CD4-positive, alpha-beta T cell treated with Interleukin-6 for 4 hours (primary cell): ENCODE results near the gene CUL7.
A peak's percentile ranks its signal among the peaks of the same experiment; 100 is the strongest.
"Not testable (repeated sequence)": the region's sequence is repeated elsewhere in the genome, so short reads cannot be mapped to it uniquely, and the experiment has no call there.

Experiments
- DNase-seq: peaks from one replicate; pipeline ENCODE4 v3.0.0-alpha.2; 2020; ENCODE audit warnings: mixed read lengths

The CUL7 gene

GRCh38 chr6:43043310-43043709 lies 10.3 kb downstream of the CUL7 start:
- DNase-seq, result no peak

- not testable (repeated sequence) for DNase-seq
Observed at GRCh38 chr6:43041475-43041874, 12.2 kb downstream of the CUL7 start.

- DNase-seq, result no peak
Observed at GRCh38 chr6:43040542-43041257, 13.0 kb downstream of the CUL7 start.

- DNase-seq, result no peak
Observed at GRCh38 chr6:43038727-43039126, 14.9 kb downstream of the CUL7 start.

DNA sequence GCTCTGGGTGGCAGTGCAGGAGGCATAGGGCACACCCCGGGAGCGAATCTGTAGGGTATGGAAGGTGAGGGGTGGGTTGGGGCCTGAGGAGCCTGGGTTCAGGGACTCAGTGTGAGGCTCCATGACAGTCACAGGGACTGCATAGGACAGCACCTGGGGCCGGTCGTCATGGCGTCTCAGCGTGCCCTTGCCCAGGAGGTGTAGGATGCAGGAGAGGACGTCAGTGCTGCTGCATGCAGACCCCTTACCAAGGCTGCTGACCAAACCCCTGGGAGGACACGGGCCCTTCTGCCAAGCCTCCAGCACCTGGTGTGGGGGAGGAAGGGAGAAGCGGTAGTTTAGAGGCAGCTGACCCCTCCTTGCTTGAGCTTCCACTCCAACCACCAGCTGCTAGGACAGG lies 15.9 kb downstream of the CUL7 start:
- no peak for DNase-seq

- no peak for DNase-seq
Observed at GRCh38 chr6:43037197-43037596, 16.5 kb downstream of the CUL7 start.

DNA sequence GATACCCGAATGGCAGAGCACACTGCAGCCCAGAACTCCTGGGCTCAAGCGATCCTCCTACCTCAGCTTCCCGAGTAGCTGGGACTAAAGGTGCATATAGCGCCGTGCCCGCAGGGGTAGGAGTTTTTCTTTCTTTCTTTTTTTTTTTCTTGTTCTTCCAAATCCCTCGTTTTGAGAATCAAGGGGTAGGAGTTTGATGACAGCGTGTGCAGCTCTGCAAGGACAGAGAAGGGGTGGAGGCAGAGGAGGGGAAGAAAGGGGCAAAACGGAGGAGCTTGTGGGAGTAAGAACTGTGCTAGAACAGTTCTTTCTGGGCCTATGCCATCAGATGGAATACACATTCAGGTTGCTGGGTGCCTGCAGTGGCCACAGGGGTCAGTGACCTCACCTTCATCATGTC lies 16.9 kb downstream of the CUL7 start:
- DNase-seq, result no peak

DNA sequence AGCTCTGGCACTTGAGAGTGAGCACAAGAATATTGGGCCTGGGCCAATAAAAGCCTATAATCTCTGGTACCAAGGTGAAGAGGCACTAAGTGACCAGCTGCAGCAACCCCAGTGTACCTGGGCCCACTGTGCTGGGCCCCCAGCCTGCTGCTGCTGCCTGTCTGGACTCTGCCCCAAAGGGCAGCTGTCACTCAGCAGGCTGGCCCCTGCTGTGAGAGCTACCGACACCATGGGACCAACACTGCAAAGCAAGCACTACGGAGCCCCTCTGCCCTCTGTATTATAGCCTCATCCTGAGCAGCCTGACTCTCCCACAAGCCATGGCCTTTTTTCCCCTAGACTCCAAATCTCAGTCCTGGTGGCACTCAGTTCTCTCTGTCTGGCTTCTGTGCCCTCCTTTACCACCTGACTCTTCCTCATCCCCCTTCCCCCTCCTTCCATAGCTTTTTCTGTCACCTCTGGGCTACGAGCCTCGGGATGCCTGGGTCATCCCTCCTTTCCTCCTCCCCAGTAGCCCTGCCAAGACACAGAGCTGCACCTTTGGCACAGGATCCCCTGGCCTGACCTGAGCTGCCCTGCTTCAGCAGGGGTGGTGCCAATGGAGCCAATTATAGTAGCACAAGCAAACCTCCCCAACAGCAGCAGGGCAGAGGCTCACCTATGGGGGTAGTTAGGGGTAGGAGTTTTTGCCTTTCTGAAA lies 18.0 kb downstream of the CUL7 start:
- DNase-seq, result no peak

- no peak for DNase-seq
Observed at GRCh38 chr6:43034190-43034525, 19.5 kb downstream of the CUL7 start.

DNA sequence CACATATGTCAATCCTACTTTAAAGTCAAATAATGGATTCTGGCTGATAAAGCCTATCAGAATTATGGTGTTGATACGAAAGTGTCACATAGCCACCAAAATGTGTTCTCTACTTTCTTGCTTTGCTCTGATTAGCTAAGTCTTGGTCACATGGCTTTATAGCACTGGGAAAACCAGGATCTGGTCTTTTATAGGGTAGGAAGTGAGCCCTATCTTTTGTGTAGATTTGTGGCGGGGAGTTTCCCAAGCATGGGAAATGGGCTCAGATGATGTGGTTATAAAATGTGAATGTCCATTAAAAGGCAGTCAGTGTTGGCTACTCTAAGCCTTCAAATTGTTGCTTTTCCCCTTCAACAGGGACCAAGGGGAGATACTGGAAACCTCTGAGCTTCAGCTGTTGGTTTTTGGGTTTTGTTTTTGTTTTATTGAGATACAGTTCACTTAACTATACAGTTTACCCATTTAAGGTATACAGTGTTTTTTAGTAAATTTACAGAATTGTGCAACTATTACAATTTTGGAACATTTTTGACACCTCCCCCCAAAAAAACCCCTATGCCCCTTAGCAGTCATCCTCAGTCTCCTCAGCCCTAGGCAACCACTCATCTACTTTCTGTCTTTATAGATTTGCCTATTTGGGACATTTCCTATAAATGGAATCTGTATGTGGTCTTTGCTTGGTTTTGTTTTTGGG lies 20.0 kb downstream of the CUL7 start:
- no peak for DNase-seq

GRCh38 chr6:43032326-43032725 lies 21.3 kb downstream of the CUL7 start:
- DNase-seq, result no peak

- DNase-seq, result no peak
Observed at GRCh38 chr6:43029120-43029519, 24.5 kb downstream of the CUL7 start.

- no peak for DNase-seq
Observed at GRCh38 chr6:43026365-43026764, 27.3 kb downstream of the CUL7 start.

DNA sequence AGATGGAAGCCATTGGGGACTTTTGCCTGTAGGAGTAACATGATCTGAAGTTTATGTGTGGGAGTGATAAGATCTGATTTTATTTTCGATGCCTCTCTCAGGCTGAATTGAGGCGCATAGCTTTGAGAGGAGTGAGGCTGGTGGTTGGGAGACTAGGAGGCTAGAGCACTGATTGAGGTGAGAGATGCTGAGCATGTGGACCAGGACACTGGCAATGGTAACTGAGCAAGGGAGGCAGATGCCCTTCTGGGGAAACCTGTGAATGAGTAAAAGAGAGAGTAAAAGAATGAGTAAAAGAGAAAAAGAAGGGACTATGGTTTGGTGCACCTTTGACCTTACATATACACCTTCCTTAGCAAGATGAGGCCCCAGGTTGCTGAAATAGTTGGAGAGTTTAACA lies 29.2 kb downstream of the CUL7 start:
- DNase-seq, result no peak

DNA sequence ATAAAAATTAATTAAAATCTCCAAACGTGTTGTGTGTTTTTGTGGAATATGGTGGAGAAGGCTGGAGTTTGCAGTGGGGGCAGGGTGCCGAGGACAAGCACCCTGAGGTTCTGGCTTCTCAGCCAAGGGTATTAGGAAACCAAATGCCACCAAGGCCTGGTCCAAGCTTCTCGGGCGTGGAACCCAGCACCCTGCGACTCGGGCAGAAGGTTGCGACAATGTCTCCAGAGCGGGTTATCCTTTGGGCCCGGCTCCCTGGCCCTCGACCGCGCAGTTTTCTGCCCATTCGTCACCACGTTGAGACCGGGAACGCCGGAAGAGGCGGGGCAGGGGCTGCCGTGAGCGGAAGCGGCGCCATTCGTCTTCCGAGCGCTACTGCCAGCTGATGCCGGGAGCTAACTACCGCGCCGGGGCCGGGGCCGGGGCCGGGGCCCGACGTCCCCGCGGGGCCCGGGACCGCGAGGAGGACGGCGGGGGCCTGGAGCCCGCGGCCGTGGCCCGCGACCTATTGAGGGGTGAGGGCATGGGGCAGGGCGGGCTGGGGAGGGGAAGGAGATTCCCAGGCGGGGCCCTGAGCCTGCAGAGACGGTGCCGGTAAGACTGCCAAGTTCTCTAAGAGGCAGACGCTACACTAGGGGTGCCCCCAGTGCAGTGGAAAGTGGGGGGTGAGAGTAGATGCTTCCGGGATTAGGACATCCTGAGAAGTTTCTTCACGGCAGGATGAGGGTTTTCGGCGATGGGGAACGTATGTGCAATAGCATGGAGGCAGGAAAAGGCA lies 32.2 kb downstream of the CUL7 start, which contains the start of gene RRP36:
Gene RRP36, plus strand, starts transcription at position 354 of the 778 bp plus-strand sequence. Its CDS starts 32 bp downstream, at position 386.
- peak; percentile 80 for DNase-seq

GRCh38 chr6:43020847-43021246 lies 32.8 kb downstream of the CUL7 start:
- no peak for DNase-seq

DNA sequence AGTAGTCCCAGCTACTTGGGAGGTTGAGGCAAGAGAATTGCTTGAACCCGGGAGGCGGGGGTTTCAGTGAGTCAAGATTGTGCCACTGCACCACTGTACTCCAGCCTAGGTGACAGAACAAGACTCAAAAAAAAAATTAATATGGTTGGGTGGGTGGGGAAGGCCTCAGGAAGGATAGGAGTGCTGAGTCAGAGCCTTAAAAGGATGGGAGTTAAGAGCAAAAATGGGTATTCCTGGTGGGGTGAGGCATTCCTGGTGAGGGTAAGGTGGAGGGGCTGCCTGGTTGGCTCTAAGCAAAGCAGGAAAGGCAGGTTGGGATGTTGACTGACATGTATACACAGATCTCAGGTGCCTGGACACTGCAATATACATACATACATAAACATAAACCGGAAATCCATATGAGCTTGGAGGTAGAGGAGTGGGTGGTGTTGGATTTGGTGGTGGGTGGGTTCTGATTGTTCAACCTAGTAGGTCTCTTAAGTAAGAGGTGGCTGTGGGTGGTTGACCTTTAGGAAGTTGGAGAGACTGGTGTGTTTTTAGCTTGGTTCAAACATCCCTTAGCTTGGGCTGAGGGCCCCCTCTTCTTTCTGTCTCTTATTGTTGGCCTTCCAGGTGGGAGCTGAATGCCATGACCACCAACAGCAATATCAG lies 33.5 kb downstream of the CUL7 start:
- DNase-seq, result no peak

GRCh38 chr6:43019152-43019551 lies 34.5 kb downstream of the CUL7 start:
- no peak for DNase-seq

- no peak for DNase-seq
Observed at GRCh38 chr6:43016943-43017334, 36.7 kb downstream of the CUL7 start.

- DNase-seq, result no peak
Observed at GRCh38 chr6:43016176-43016942, 37.3 kb downstream of the CUL7 start.

- no peak for DNase-seq
Observed at GRCh38 chr6:43014434-43014909, 39.2 kb downstream of the CUL7 start.
